HK-2 (cell line): ENCODE measurements around the gene AAGAB.
"Not testable (repeated sequence)": the region's sequence is repeated elsewhere in the genome, so short reads cannot be mapped to it uniquely, and the experiment has no call there.

Experiments used
- DNase-seq: peaks from one replicate; pipeline ENCODE4 v3.0.0-alpha.2; 2018; ENCODE audit not compliant: unreplicated experiment

Gene AAGAB

DNA sequence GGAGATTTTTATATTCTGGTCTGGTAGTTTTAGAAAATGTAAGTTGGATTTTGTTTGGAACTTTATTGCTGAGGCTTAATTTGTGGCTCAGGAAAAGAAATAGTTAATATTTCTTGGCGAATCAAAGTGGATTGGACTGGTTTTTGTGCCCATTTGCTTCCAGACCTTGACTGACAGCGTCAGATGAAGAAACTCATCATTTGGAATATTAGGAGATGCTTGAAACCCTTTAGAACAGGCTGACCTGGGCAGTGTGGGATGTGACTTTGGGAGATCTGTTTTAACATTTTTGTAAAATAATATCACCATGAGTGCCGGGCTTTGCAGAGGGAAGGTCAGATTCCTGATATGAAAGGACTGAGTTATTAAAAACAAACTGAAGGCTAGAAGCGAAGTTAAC lies 83.0 kb downstream of the AAGAB start:
- DNase-seq: no peak

DNA sequence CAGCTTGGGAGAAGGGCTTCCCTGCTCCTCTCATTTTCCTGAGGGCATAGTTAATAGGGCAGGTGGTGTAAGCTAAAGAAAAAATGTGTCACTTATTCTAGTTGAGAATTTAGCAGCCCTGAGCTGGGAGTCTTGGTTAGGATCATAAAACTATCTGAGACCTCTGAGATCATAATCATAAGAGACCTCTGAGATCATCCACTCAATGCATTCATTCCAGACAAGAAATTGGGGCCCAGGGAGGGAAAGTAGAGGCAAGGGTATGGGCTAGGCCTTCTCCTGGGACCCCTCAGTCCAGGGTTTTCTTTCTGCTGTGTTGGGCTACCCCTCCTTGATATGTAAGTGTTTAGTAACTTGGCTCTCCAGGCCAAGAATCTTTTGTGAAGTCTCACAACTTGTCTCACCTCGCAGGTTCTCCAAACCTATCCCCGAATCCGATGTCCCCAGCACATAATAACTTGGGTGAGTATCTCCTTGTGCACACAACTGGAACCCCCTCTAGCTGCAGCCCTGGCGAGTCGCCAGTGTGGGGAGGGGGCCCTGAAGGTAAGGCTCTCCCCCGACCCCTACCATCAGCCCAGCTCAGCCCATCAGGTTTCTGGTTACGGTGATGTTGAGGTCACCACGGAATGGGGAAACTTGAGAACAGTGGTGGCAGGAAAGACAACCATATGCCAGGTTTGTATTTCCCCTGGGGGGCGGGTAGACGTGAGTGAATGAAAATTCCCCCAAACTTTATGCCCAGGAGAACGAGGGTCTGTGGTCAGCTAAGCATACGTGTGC lies 84.1 kb downstream of the AAGAB start:
- DNase-seq: no peak

DNA sequence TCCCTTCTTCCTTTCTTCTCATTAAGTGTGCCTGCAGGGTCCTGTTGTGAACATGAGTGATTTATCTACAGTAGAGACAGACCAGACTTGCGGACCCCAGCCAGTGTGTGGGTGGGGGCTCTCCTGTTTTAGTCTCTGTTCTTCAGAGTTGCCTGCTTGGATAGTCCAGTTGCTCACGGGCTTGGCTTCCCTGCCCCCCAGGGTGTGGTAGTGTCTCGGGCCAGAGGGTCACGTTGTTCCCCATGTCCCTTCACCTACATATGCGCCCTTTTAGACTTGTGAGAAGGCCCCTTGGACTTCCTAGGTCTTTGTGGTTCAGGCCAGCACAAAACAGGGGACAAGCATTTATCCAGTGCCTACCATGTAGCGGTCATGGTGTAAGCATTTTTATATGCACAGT lies 85.8 kb downstream of the AAGAB start:
- no peak for DNase-seq

DNA sequence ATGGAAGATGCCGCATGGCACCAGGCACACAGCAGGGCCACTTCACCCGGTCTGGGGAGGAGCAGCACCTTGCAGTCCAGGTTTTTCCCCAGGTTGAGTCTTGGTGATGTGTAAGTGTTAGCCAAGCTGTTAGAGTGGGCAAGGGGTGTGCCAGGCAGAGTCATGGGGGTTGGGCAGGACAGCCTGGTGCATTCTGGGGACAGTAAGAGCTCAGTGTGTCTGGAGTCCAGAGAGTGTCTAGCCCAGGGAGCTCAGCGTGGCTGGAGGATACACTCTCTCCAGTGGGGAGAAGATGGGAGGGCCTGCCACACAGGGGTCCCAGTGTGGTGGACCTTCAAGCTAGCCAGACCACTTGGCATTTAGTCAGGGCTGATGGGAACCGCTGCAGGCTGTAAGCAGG lies 87.4 kb downstream of the AAGAB start:
- DNase-seq: no peak

DNA sequence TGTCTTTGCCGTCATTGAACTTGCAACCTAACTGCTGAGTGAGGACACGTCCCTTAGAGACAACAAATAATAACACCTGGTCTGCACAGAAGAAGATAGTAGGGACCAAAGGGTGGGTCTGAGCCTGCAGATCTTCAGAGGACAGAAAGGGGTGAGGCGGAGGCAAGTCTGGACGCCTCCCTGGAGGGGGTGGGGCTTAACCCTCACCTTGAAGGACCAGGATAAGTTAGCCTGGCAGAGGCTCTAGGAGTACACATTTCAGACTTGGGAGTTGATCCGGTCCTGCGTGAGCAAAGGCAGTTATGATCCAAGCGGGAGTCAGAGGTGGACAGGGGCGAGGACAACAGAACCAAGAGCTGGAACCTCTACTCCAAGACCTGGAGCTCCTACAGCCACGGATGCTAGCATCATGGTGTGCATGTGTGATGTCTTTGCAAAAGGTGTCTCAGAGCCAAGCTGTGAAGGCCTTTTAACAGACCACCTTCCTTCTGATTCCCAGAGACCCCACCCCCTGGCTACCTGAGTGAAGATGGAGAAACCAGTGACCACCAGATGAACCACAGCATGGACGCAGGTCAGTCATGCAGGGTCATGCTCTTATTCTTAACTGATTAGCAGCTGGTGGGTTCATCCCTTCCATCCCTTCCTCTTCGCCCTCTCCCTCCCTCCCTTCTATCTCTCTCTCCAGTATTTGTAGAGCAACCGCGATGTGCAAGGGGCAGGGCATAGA lies 88.0 kb downstream of the AAGAB start:
- DNase-seq: no peak

DNA sequence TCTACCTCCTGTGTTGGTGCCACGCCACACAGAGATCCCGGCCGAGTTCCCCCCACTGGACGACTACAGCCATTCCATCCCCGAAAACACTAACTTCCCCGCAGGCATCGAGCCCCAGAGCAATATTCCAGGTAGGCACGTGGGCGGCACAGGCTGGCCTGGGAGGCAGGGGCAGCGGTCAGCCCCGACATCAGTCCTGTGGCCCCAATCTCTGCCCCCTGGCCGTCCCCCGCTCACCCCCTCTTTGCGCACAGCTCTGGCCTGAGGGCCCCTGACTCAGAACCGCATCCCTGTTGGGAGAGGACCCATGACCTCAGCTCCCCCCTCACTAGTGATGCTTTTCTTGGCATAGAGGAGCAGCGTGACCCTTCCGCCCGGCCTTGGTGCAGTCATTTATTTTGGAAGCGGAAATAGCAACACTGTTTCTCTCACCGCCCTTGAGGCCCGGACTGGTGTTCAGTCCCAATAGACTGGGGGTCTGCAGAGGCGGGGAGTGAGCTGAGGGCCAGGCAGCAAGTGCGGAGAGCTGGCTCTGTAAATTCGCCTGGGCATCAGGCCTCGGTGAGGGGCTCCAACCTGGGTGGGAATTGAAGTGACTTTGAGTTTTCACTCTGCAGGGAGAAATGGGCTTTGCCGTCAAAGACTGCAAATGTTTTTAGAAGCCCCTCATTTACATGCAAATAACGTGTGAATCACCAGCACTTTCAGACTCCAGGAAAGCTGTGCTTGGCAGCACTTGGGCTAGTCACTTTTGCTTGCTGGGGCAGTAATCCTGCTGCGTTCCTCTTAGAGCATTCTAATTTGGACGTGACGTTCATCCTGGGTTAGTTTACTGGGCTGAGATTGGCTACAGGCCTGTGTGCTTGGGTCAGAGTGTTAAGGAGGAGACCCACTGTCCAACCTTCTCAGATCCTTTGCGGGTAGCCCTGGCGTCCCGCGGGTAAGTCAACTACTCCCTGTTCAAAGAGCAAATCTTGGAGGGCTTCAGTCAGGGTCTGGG lies 88.9 kb downstream of the AAGAB start:
- DNase-seq: no peak

DNA sequence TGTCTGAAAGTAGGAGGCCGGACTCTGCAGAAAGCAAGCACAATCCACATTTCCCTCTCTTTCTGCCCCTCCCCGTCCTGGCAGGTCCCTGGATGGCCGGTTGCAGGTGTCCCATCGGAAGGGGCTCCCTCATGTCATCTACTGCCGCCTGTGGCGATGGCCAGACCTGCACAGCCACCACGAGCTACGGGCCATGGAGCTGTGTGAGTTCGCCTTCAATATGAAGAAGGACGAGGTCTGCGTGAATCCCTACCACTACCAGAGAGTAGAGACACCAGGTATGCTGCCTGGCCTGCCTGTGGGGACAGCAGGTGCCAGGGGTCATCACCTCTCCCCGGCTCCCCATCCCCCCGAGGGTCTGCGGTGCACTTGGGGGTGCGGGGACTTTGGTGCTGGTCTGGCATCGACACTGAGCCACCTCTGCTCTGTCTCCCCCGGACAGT lies 89.6 kb downstream of the AAGAB start:
- no peak for DNase-seq

DNA sequence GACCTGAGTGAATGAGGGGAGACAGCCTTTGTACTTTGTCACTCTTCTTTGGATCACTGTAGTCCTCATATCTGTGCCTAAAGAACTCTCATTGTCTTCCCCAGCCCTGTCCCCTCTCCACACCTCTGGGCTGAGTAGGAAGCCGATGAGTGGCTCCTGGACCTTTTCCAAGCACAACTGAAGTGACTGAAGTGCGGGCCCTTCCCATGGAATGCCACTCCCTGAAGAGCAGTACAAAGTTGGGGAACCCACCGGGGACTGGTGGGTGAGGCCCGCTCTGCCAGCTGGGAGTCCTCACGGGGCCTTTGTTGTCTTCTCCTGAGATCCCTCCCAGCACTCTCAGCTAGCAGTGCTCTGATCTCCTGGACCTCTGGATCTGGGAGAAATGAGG lies 90.1 kb downstream of the AAGAB start:
- DNase-seq: no peak

DNA sequence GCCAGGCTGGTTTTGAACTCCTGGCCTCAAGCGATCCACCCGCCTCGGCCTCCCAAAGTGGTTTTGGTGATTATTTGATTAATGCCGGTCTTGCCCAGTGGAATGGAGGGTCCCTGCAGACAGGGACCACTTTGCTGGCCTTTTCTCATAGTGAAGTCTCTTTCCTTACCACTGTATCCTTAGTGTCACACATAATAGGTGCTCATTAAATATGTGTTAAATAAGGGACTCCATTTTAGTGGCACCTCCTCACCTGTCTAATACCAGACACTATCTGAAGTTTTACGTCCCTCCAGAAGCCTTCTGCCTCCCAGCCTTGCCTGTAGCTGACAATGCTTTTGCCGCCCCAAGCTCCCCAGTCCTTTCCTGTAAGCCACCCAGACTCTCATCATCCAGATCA lies 91.3 kb downstream of the AAGAB start:
- DNase-seq: no peak

DNA sequence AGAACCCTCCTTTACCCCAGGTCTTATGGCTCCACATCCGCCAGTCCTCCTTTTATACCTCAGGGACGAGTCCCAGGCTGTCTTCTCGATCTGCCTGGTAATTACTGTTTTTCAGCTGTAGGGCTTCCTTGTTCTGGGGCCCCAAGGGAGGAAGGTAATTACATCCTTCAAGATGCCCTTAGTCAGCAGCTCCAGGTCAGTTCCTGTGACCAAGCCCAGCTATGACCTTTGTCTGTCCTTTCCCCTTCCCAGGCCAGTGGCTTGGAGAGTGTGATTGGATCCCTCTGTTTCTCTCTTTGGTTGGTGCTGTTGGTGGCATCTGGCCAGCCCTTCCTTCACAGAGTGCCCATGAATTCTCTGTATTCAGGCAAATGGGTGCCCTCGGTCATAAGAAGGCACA lies 92.6 kb downstream of the AAGAB start:
- no peak for DNase-seq

DNA sequence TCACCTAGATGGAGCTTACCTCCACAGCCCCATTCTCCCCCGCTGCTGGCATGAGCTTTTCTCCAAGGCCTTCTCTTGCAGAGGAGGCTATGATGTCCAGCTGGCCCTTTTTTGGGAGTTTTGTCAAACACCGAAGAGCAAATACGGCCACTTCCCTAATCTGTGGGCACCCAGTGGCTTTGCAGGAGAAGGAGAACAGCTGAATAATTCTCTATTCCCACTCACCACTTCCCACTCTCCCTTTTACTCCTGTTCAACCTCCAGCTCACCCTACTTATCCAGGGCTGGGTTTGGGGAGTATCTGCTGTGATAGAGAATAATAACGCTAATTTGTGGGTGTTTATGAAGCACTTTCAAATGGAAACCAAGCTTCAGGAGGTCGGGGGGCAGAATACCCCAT lies 93.0 kb downstream of the AAGAB start:
- no peak for DNase-seq

DNA sequence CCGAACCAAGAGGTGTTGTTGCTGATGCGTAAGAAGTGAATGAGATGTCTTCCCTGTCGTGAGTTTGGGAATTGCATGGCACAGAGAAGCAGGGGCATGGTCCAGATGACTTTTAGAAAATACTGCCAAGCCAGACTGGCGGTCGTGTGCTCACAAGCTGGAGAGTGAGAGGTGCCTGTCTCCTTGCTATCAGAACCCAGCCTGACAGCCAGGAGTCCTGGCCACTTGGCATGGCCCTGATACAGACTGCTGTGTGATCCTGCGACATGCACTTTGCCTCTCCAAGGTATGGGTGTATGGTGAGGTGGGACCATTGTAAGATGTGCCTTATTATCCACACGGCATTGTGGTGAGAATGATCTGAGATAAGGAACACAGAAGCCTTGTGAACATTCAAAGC lies 96.1 kb downstream of the AAGAB start:
- DNase-seq: no peak

DNA sequence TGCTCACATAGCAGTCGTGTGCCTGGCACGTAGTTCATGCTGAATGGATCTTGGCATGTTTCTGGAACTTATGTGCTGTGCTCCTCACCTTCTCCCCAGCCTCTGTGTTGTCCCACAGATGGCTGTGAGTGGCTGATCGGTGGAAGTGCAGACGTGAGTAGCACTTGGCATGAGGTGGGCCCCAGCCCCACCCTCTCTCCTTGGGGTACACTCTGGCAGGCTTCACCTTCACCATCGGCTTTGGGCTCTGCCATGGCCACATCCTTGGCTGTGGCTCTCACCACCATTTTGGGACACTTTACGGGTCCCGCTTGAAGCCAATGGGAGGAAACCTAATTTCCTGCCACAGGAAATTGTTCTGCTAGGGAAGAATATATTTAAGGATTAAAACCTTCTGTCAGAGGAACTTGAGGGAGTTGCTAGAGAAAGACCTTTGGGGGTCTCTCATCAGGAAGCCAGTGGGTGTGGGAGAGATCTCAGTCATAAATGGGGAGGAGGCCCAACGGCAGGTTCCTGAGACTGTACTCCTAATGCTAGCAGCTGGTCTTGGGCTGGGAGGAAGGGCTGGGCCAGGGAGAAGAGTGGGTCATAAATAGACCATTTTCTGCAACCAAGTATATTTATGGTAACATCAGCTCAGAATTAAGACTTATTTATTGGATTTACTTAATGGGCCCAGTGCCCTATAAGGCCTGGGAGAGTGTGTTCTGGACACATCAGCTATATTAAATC lies 96.8 kb downstream of the AAGAB start:
- DNase-seq: no peak

DNA sequence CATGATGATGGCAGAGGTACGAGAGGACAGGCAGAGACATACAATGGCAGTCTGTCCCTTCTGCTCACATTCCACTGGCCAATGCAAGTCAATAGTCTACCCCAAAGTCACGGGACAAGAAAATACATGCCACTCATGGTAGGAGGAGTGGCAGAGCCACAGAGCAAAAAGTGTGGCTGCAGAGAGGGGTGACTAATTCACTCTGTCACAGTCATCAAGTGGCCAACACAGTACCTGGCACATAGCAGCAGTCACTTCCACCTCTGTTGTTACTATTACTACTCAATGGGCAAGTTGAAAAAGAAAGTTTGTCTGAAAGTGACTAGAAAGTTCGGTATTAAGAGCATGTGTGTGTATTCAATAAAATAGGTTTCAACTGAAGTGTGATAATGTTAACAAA lies 97.6 kb downstream of the AAGAB start:
- no peak for DNase-seq

DNA sequence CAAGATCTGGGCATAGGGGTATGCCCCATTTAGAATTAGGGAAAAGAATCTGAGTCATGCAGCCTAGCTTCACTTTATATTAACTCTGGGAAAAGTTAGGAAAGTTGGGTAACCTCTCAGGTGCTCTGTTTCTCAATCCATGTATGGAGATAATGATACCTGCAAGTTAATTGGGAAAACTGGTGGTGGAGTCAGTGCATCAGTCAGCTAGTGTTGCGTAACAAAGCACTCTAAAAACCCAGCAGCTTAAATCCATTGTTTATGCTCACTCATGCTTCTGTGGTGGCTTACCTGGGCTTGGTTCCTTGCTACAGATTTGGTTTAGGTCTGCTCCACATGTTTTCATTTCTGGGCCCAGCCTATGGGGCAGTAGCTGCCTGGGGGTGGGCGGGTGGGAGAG lies 98.0 kb downstream of the AAGAB start:
- DNase-seq: no peak

DNA sequence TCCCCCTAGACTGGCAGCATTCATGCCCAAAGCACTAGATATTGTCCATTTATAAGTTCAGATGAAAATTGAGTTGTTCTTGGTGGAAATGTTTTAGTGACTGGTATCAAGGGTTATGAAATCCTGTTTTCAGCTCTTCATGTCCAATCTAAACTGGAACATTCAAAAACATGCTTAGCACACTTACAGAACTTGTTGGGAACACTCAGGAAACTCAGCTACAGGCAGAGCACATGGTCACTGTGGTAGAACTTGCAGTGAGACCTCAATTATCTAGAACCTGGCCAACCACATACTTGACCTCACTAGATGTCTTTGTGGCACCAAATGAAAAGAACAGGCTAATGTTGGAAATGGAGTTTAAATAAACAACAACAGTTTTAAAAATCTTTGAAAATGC lies 100.2 kb downstream of the AAGAB start:
- no peak for DNase-seq

DNA sequence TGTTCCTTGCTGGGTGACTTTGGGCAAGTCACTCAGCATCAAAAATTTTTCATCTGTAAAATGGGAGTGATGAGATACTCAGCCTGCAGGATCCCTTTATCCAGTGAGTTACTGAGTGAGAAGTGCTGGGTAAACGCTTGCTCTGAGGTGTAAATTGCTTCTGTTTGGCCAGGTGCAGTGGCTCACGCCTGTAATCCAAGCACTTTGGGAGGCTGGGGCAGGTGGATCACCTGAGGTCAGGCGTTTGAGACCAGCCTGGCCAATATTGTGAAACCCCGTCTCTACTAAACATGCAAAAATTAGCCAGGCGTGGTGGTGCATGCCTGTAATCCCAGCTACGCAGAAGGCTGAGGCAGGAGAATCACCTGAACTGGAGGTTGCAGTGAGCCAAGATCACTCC lies 101.4 kb downstream of the AAGAB start:
- not testable (repeated sequence) for DNase-seq

DNA sequence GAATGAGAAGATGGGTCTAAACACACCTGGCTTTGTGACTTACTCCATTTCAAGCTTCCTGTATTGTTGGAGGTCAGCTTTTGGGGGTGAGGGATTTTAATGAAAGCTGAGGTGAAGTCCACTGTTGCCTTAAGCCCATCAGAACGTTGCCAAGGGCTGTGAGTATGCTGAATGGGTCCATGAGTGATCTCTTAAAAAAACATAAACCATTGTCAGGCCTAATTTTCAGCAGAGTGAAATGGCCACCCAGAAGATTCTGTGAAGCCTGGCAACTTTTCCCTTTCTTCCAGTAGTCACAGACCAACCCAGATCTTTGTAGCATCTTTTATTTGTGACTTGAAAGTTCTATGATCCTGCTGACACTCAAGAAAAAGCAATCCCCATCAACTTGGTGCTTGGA lies 102.0 kb downstream of the AAGAB start:
- no peak for DNase-seq
